HepG2 (cell line): ENCODE results near the gene ELK1. TPM values are rescaled to one million over a fixed set of nuclear protein-coding genes. Genes with fewer than 3 reads are reported as not detected.
A peak's percentile ranks its signal among the peaks of the same experiment; 100 is the strongest.

Source experiments
- ATAC-seq: fragments of 200-7000 bp; cut with Tn5 transposase; 3 replicates; pipeline ENCODE4 v1.9.1; 2020; ENCODE audit warnings: mild to moderate bottlenecking, moderate library complexity
- BruUV-seq: library from RNA; stranded (reverse); fragments of 400-500 nt; replicated peaks from 2 replicates; lab custom pipeline; 2021; lab: Mats Ljungman, UMichigan
- CTCF ChIA-PET: fragments of 300-600 bp; formaldehyde crosslinking; extraction: SDS; loops from one replicate; lab custom pipeline; 2021; ENCODE audit warnings: low total read pairs, inconsistent platforms, low intra/inter-chr PET ratio; lab: Yijun Ruan, JAX
- POLR2A ChIA-PET: fragments of 350-600 bp; sonication (Branson Sonifier 250); formaldehyde crosslinking; loops from one replicate; lab custom pipeline; 2020; ENCODE audit warnings: antibody characterized with exemption, inconsistent platforms; lab: Yijun Ruan, JAX
- DNase-seq: peaks from one replicate; pipeline ENCODE4 v3.0.0-alpha.2; 2015; ENCODE audit warnings: low spot score
- FAIRE-seq: peaks from 3 replicates; lab custom pipeline; 2011; peaks lifted over from hg19 to GRCh38; lab: Jason Lieb, UNC
- H2AFZ ChIP-seq: one replicate; pipeline ENCODE4 v1.6.1; 2011; ENCODE audit warnings: low read length, inconsistent platforms
- H3K27ac ChIP-seq: fragments of 300-600 bp; 3 replicates; pipeline ENCODE4 v1.8.0; 2011; ENCODE audit warnings: mixed run types, mild to moderate bottlenecking, mixed read lengths, low read length, inconsistent platforms; ENCODE audit not compliant: insufficient read depth; ENCODE audit errors: extremely low read length
- H3K27me3 ChIP-seq, 2 experiments: fragments of 200-600 bp in 1 of 2; 2 replicates in 1 of 2; 3 replicates in 1 of 2; pipeline versions ENCODE4 v1.6.0 to v1.8.0; 2011; ENCODE audit warnings: low read length in 2 of 2, mild to moderate bottlenecking in 2 of 2, moderate library complexity in 2 of 2, inconsistent platforms in 1 of 2; ENCODE audit not compliant: insufficient read depth in 2 of 2, control insufficient read depth in 1 of 2
- H3K36me3 ChIP-seq, 2 experiments: fragments of 200-600 bp in 1 of 2; replicated peaks in 1 of 2; 2 replicates in 1 of 2; 3 replicates in 1 of 2; pipeline versions ENCODE4 v1.5.1 to v1.8.0; 2011; ENCODE audit warnings: low read length in 2 of 2, inconsistent platforms in 1 of 2; ENCODE audit not compliant: insufficient read depth in 2 of 2, control insufficient read depth in 1 of 2
- H3K4me1 ChIP-seq: 2 replicates; pipeline ENCODE4 v1.5.1; 2012; ENCODE audit warnings: low read length, inconsistent platforms; ENCODE audit not compliant: insufficient read depth
- H3K4me2 ChIP-seq: 2 replicates; pipeline ENCODE4 v1.6.0; 2011; ENCODE audit warnings: low read depth, low read length, inconsistent platforms
- H3K4me3 ChIP-seq, 3 experiments: fragments of 200-600 bp in 1 of 3; sonication (generic), shearing (Covaris generic) in 1 of 3; replicated peaks in 1 of 3; 2 replicates each; pipeline ENCODE4 v1.5.1; 2011 to 2016; ENCODE audit warnings: low read length in 3 of 3, inconsistent platforms in 2 of 3, low read depth in 2 of 3, mild to moderate bottlenecking in 2 of 3, control low read depth in 1 of 3, mixed read lengths in 1 of 3; ENCODE audit not compliant: insufficient read depth in 1 of 3
- H3K79me2 ChIP-seq: one replicate; pipeline ENCODE4 v1.6.1; 2011; ENCODE audit warnings: low read length, inconsistent platforms; ENCODE audit not compliant: insufficient read depth
- H3K9ac ChIP-seq: 2 replicates; pipeline ENCODE4 v1.6.0; 2011; ENCODE audit warnings: mild to moderate bottlenecking, low read depth, low read length, inconsistent platforms; ENCODE audit not compliant: insufficient read depth
- H3K9me3 ChIP-seq: 2 replicates; pipeline ENCODE4 v1.5.1; 2012; ENCODE audit warnings: mild to moderate bottlenecking, low read length
- H4K20me1 ChIP-seq: 2 replicates; pipeline ENCODE4 v1.6.0; 2011; ENCODE audit warnings: inconsistent platforms, mild to moderate bottlenecking, low read length, moderate library complexity; ENCODE audit not compliant: insufficient read depth
- ARHGAP35 ChIP-seq: sonication (generic); formaldehyde crosslinking; IDR thresholded peaks from 2 replicates; pipeline ENCODE4 v1.9.0; 2022; ENCODE audit warnings: mild to moderate bottlenecking, inconsistent platforms, moderate library complexity, missing genetic modification reagents, borderline replicate concordance
- DRAP1 ChIP-seq: IDR thresholded peaks from 2 replicates; pipeline ENCODE4 v1.6.1; 2016; ENCODE audit warnings: missing genetic modification reagents, missing compliant biosample characterization
- GPN1 ChIP-seq: sonication (generic); formaldehyde crosslinking; IDR thresholded peaks from 2 replicates; pipeline ENCODE4 v1.5.1; 2020; ENCODE audit warnings: missing genetic modification reagents, borderline replicate concordance
- KDM4B ChIP-seq: sonication (generic); formaldehyde crosslinking; IDR thresholded peaks from 2 replicates; pipeline ENCODE4 v1.4.0; 2020; ENCODE audit warnings: missing genetic modification reagents
- MAZ ChIP-seq, 2 experiments: sonication (generic) in 1 of 2; formaldehyde crosslinking in 1 of 2; IDR thresholded peaks; 2 replicates each; pipeline versions ENCODE4 v1.5.0 to v1.6.1; 2012 to 2020; ENCODE audit warnings: low read depth in 2 of 2, mild to moderate bottlenecking in 2 of 2, borderline replicate concordance in 1 of 2, improper control_type of control experiment in 1 of 2, low read length in 1 of 2, missing genetic modification reagents in 1 of 2, moderate library complexity in 1 of 2
- PLRG1 ChIP-seq: fragments of 450-650 bp; conservative IDR thresholded peaks from 2 replicates; pipeline ENCODE4 v1.6.1; 2016
- POLR2G ChIP-seq: fragments of 200-400 bp; formaldehyde crosslinking; IDR thresholded peaks from 2 replicates; pipeline ENCODE4 v1.6.1; 2018; ENCODE audit warnings: mild to moderate bottlenecking, low read depth, low read length, moderate library complexity
- RBM39 ChIP-seq: fragments of 200-400 bp; formaldehyde crosslinking; IDR thresholded peaks from one replicate; pipeline ENCODE4 v1.6.1; 2018; ENCODE audit warnings: antibody characterized with exemption, mild to moderate bottlenecking, low read depth, low read length; ENCODE audit not compliant: poor library complexity, severe bottlenecking
- SMAD9 ChIP-seq: sonication (generic); formaldehyde crosslinking; IDR thresholded peaks from 2 replicates; pipeline ENCODE4 v1.5.1; 2020; ENCODE audit warnings: mild to moderate bottlenecking, missing genetic modification reagents
- TBP ChIP-seq: sonication (generic); formaldehyde crosslinking; IDR thresholded peaks from 2 replicates; pipeline ENCODE4 v1.5.0; 2020; ENCODE audit warnings: missing genetic modification reagents
- TFDP2 ChIP-seq: sonication (generic); formaldehyde crosslinking; IDR thresholded peaks from 2 replicates; pipeline ENCODE4 v1.4.0; 2020; ENCODE audit warnings: missing genetic modification reagents
- TOPORS ChIP-seq: sonication (generic); formaldehyde crosslinking; IDR thresholded peaks from 2 replicates; pipeline ENCODE4 v1.8.0; 2023; ENCODE audit warnings: mild to moderate bottlenecking, missing genetic modification reagents
- ZBTB46 ChIP-seq: sonication (generic); formaldehyde crosslinking; IDR thresholded peaks from 2 replicates; pipeline ENCODE4 v1.4.0; 2020; ENCODE audit warnings: mild to moderate bottlenecking, missing genetic modification reagents, borderline replicate concordance
- ZFP1 ChIP-seq: IDR thresholded peaks from 2 replicates; pipeline ENCODE4 v1.6.1; 2016
- ZNF292 ChIP-seq: sonication (generic); formaldehyde crosslinking; IDR thresholded peaks from 2 replicates; pipeline ENCODE4 v1.8.1; 2022; ENCODE audit warnings: mild to moderate bottlenecking, low read depth, missing genetic modification reagents, borderline replicate concordance
- ZNF441 ChIP-seq: sonication (generic); formaldehyde crosslinking; IDR thresholded peaks from 2 replicates; pipeline ENCODE4 v1.7.0; 2021; ENCODE audit warnings: missing genetic modification reagents, borderline replicate concordance
- ZNF501 ChIP-seq: sonication (generic); formaldehyde crosslinking; IDR thresholded peaks from 2 replicates; pipeline ENCODE4 v1.5.1; 2020; ENCODE audit warnings: mild to moderate bottlenecking, moderate library complexity, missing genetic modification reagents
- ZNF75D ChIP-seq: sonication (generic); formaldehyde crosslinking; IDR thresholded peaks from 2 replicates; pipeline ENCODE4 v1.8.1; 2023; ENCODE audit warnings: missing genetic modification reagents, mild to moderate bottlenecking, borderline replicate concordance
- ZSCAN25 ChIP-seq: sonication (generic); formaldehyde crosslinking; IDR thresholded peaks from 2 replicates; pipeline ENCODE4 v1.8.0; 2022; ENCODE audit warnings: mild to moderate bottlenecking, missing genetic modification reagents
- WGBS: methylation state at CpG from one replicate; pipeline ENCODE4 v1.1.6; 2017; ENCODE audit warnings: low lambda C conversion rate; 5-methylcytosine and 5-hydroxymethylcytosine counted together
- in situ Hi-C: cut with HindIII; loops from 2 replicates; pipeline ENCODE4 v1.10.0; 2017; ENCODE audit warnings: low pct_unique_long_range_greater_than_20kb; ENCODE audit not compliant: extremely low pct_ligation_motif_present
- intact Hi-C: fragments of 100-400 bp; cut with micrococcal nuclease; formaldehyde crosslinking; loops from one replicate; pipeline ENCODE4 v1.10.0; 2022; ENCODE audit not compliant: unreplicated experiment
- polyA plus RNA-seq, 8 experiments: library from polyadenylated mRNA; depleted of rRNA in 3 of 8; stranded (reverse) in 7 of 8; unstranded in 1 of 8; fragments of >200 nt; fragmentation: Illumina TruSeq in 4 of 8; extraction: Trizol in 4 of 8; gene quantifications; 2 replicates each; pipeline versions ENCODE4 v1.2.1 to v1.2.3, GENCODE V29; 2011 to 2016; ENCODE audit warnings: low read depth in 4 of 8, missing spikeins in 1 of 8, mixed read lengths in 1 of 8; ENCODE audit not compliant: insufficient read depth in 1 of 8
- total RNA-seq, 5 experiments: library from RNA; depleted of rRNA; stranded (reverse); fragments of >200 nt; fragmentation: Illumina TruSeq; extraction: Trizol; gene quantifications; 2 replicates each; pipeline ENCODE4 v1.2.3, GENCODE V29; 2016; ENCODE audit warnings: low read depth in 1 of 5
- TF ChIP-seq, protein P1 (sequence below): IDR thresholded peaks from 2 replicates; pipeline ENCODE4 v1.6.1; 2016; ENCODE audit warnings: missing biosample characterization, missing genetic modification reagents, low read depth

ELK1 gene
- total and polyA plus RNA-seq, 2 of the 13 experiments (the other 11 are each of a cell fraction or from before 2014, with no cell fraction given), result 4.3 to 7.2 TPM

- TF ChIP-seq, protein P1, sequence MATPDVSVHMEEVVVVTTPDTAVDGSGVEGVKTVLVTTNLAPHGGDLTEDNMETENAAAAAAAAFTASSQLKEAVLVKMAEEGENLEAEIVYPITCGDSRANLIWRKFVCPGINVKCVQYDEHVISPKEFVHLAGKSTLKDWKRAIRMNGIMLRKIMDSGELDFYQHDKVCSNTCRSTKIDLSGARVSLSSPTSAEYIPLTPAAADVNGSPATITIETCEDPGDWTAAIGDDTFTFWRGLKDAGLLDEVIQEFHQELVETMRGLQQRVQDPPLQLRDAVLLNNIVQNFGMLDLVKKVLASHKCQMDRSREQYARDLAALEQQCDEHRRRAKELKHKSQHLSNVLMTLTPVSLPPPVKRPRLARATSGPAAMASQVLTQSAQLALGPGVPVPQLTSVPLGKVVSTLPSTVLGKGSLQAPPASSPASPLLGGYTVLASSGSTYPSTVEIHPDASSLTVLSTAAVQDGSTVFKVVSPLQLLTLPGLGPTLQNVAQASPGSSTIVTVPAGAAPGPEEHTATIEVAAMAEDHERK (CRISPR knock-in tag), result no peak
- no peak for TF ChIP-seq DRAP1 (CRISPR knock-in tag)
- TF ChIP-seq ZSCAN25 (CRISPR knock-in tag), result no peak
Observed at GRCh38 chrX:47649781-47650163, 591 bp downstream of the ELK1 start (continued).

GRCh38 chrX:47649271-47649670, 1.1 kb downstream of the ELK1 start:
- BruUV-seq, result no TSS peak
- Histone ChIP-seq H3K4me3 (peak overlapping the region in 2 of 3 experiments; percentile 28 to 57; a peak in 4 of 6 replicates), H3K9me3 (no peaks in the 10 kb centered on the region), H3K36me3 (peaks cover 0 to 5% of the 10 kb centered on the region in 2 experiments; a peak in 3 of 5 replicates), H3K4me2 (peak overlapping the region; percentile 58), H3K9ac (peak overlapping the region; percentile 29; the same call in 1 of the 2 replicates), H2AFZ (no peak overlapping the region), H4K20me1 (no peaks in the 10 kb centered on the region), H3K27me3 (no peaks in the 10 kb centered on the region), H3K4me1 (no peaks in the 10 kb centered on the region), H3K27ac (no peak overlapping the region), H3K79me2 (peaks cover 2% of the 10 kb centered on the region)
- 70% methylated on average over 8 of the region's 8 CpGs for WGBS
- intact Hi-C loops, result no loop called here
- ChIA-PET CTCF (no interaction called here), POLR2A (no interaction called here)
- DNase-seq (no peak), ATAC-seq (no peak), FAIRE-seq (no peak)
- in situ Hi-C loops, result no loop called here
- TF ChIP-seq GPN1 (no peak), TBP (no peak), POLR2G (no peak), TOPORS (no peak), TFDP2 (CRISPR knock-in tag) (no peak), RBM39 (no peak), MAZ (IDR thresholded peaks at IDR 0.05; ENCODE audit: borderline replicate concordance, low read depth, low read length) (no peak), MAZ (CRISPR knock-in tag; IDR thresholded peaks at IDR 0.05; ENCODE audit: low read depth) (no peak), ZBTB46 (CRISPR knock-in tag) (no peak), ZNF292 (CRISPR knock-in tag) (no peak), PLRG1 (no peak), SMAD9 (CRISPR knock-in tag) (no peak), KDM4B (CRISPR knock-in tag) (no peak), ARHGAP35 (no peak), ZFP1 (CRISPR knock-in tag) (no peak), ZNF75D (no peak), ZNF501 (no peak), ZNF441 (CRISPR knock-in tag) (no peak)
